ENCODE results near the gene MRPS18A. TPM values are rescaled to one million over a fixed set of nuclear protein-coding genes. Genes with fewer than 3 reads are reported as not detected.
"Not testable (repeated sequence)": the region's sequence is repeated elsewhere in the genome, so short reads cannot be mapped to it uniquely, and the experiment has no call there.

The MRPS18A gene
- total RNA-seq, 1 donor from 2014 or later = 29.8 TPM

- H3K4me1 ChIP-seq = peaks cover 0 to 8% of the 10 kb centered on the region in 2 donors
- H3K27me3 ChIP-seq = no peaks in the 10 kb centered on the region
- no peaks in the 10 kb centered on the region for H3K9me3 ChIP-seq
- H3K36me3 ChIP-seq = peaks cover 6 to 25% of the 10 kb centered on the region in 2 donors
- H3K4me3 ChIP-seq = peak within 1 kb of the TSS; percentile 57 to 61
- intact Hi-C loops (cut with DNase I) = no loop called here
- peak in 1 of 2 donors; percentile 71 for DNase-seq (ENCODE audit: low spot score in 2 of 2)
- no peak for TF ChIP-seq CTCF (IDR thresholded peaks at IDR 0.05)
- H3K27ac ChIP-seq = no peak within 1 kb of the TSS
These were observed 42.5 kb downstream of the MRPS18A start, which contains the start of gene RSPH9 for GRCh38 chr6:43644940-43645612. Gene RSPH9, plus strand, starts transcription at chr6:43645036. Its CDS starts 63 bp downstream, at chr6:43645099.

- intact Hi-C loops (cut with DNase I) = no loop called here
- Histone ChIP-seq H3K27me3 (no peaks in the 10 kb centered on the region), H3K36me3 (peaks cover 14 to 46% of the 10 kb centered on the region in 2 donors), H3K4me1 (peaks cover 0 to 16% of the 10 kb centered on the region in 2 donors), H3K9me3 (no peaks in the 10 kb centered on the region), H3K27ac (no peak overlapping the region), H3K4me3 (no peak overlapping the region)
- TF ChIP-seq CTCF (IDR thresholded peaks at IDR 0.05) = no peak
- DNase-seq (ENCODE audit: low spot score in 2 of 2) = no peak
These were observed 47.4 kb downstream of the MRPS18A start for GRCh38 chr6:43639984-43640800.

GRCh38 chr6:43636308-43636659 is 51.3 kb downstream of the MRPS18A start:
- peaks cover 14 to 33% of the 10 kb centered on the region in 2 donors for H3K36me3 ChIP-seq
- no peaks in the 10 kb centered on the region for H3K9me3 ChIP-seq
- peak overlapping the region; percentile 89 to 91 for H3K4me3 ChIP-seq
- H3K27me3 ChIP-seq = no peaks in the 10 kb centered on the region
- H3K27ac ChIP-seq = peak overlapping the region; percentile 80 to 86
- no peak for DNase-seq (ENCODE audit: low spot score in 2 of 2)
- TF ChIP-seq CTCF (IDR thresholded peaks at IDR 0.05) = no peak
- intact Hi-C loops (cut with DNase I) = no loop called here
- peaks cover 0 to 14% of the 10 kb centered on the region in 2 donors for H3K4me1 ChIP-seq

GRCh38 chr6:43635387-43636307 is 51.9 kb downstream of the MRPS18A start, which contains the start of gene MAD2L1BP:
Gene MAD2L1BP, plus strand, starts transcription at chr6:43635840. Its CDS starts 36 bp downstream, at chr6:43635876.
- peaks cover 14 to 27% of the 10 kb centered on the region in 2 donors for H3K36me3 ChIP-seq
- intact Hi-C loops (cut with DNase I) = no loop called here
- H3K9me3 ChIP-seq = no peaks in the 10 kb centered on the region
- H3K4me1 ChIP-seq = peaks cover 0 to 14% of the 10 kb centered on the region in 2 donors
- H3K4me3 ChIP-seq = peak within 1 kb of the TSS; percentile 89 to 91
- H3K27ac ChIP-seq = peak within 1 kb of the TSS; percentile 80 to 86
- TF ChIP-seq CTCF (IDR thresholded peaks at IDR 0.05) = no peak
- peak; percentile 39 to 89 for DNase-seq (ENCODE audit: low spot score in 2 of 2)
- H3K27me3 ChIP-seq = no peaks in the 10 kb centered on the region

GRCh38 chr6:43634702-43635303 is 52.8 kb downstream of the MRPS18A start:
- Histone ChIP-seq H3K27me3 (no peaks in the 10 kb centered on the region), H3K9me3 (no peaks in the 10 kb centered on the region)

GRCh38 chr6:43633002-43633401 is 54.6 kb downstream of the MRPS18A start:
- intact Hi-C loops (cut with DNase I); DNase-seq (ENCODE audit: low spot score in 2 of 2); H3K9me3 ChIP-seq; H3K36me3 ChIP-seq; H3K27me3 ChIP-seq; H3K4me3 ChIP-seq; H3K27ac ChIP-seq: not testable (repeated sequence)
- peaks cover 0 to 17% of the 10 kb centered on the region in 2 donors for H3K4me1 ChIP-seq

More at GRCh38 chr6:43634702-43635303, 52.8 kb downstream of the MRPS18A start:
- peak overlapping the region in 1 of 2 donors; percentile 86 for H3K27ac ChIP-seq
- peaks cover 0 to 17% of the 10 kb centered on the region in 2 donors for H3K4me1 ChIP-seq
- peaks cover 5 to 19% of the 10 kb centered on the region in 2 donors for H3K36me3 ChIP-seq
- no peak for TF ChIP-seq CTCF (IDR thresholded peaks at IDR 0.05)
- H3K4me3 ChIP-seq = peak overlapping the region in 1 of 2 donors; percentile 91
- intact Hi-C loops (cut with DNase I) = no loop called here
- DNase-seq (ENCODE audit: low spot score in 2 of 2) = no peak

All from ascending aorta (tissue), 2 donors.